MV-4-11 (cell line): ENCODE measurements around the gene ZMYND8.

Experiments used
- DNase-seq: peaks from one replicate; lab custom pipeline; 2025; lab: John Stamatoyannopoulos, UW

Gene ZMYND8

DNA sequence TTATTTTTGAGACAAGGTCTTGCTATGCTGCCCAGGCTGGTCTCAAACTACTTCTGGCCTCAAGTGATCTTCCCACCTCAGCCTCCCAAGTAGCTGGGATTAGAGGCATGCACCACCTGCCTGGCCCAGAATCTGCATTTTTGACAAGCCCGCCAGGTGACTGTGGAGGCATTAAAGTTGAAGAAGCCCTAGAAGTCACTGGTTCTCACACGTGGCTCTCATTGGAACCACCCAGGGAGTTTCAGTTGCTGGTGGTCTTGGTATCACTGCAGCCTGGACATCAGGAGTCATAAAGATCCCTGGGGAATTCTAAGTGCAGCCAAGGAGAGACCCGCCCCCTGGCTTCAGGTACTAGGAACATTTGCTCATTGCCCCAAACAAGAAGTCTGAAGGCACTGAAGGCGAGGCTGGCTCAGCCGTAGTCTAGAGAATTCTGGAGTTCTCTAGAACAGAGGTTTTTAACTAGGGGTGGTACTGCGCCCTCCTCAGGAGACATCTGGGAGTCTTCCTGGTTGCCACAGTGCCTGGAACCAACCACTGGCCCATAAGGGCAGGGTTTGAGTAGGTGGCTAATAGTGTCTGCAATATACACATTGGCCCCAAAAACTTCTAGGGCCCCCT lies 182.8 kb downstream of the ZMYND8 start:
- no peak for DNase-seq

GRCh38 chr20:47172579-47172978 lies 183.9 kb downstream of the ZMYND8 start:
- DNase-seq = no peak

- DNase-seq = no peak
These were observed 188.7 kb downstream of the ZMYND8 start for GRCh38 chr20:47167846-47168245.

- no peak for DNase-seq
These were observed 191.1 kb downstream of the ZMYND8 start for GRCh38 chr20:47165376-47165865.

DNA sequence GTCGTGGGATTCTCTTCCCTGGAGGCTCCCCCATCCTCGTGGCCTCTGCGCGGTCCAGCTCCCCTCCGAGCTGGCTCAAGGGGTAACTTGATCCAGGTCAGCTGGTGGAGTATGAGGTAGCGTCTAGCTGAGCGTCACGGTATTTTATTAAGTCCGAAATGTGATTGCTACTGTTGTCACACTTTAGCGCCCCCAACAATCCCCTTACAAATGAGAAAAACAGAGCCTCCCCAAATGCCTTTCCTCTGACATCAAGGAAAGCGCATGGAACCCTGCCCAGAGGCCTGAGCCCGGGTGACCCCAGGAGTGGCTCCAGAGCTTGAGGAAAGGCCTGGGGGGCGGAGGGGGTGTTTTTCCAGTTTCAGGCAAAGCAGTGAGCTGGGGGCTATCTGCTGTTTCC lies 192.4 kb downstream of the ZMYND8 start:
- no peak for DNase-seq

DNA sequence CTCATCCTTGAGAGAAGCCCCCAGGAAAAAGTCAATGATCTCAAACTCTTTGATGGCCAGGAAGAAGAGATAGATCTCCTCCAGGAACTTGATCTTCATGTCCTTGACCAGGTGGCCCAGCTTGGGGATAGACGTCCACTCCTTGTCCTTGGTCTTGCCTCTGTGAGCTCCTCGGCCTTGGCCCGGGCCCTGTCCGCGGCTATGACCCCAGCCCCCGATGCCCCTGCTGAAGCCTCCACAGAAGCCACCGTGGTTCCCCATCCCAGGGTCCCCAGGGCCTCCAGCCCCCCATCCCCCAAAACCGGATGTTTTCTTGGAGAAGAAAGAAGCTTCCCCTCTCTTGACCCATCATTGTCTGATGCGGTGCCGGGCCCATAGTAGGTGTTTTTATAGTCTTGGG lies 195.1 kb downstream of the ZMYND8 start:
- DNase-seq = no peak

GRCh38 chr20:47160992-47161391 lies 195.5 kb downstream of the ZMYND8 start:
- DNase-seq = no peak

DNA sequence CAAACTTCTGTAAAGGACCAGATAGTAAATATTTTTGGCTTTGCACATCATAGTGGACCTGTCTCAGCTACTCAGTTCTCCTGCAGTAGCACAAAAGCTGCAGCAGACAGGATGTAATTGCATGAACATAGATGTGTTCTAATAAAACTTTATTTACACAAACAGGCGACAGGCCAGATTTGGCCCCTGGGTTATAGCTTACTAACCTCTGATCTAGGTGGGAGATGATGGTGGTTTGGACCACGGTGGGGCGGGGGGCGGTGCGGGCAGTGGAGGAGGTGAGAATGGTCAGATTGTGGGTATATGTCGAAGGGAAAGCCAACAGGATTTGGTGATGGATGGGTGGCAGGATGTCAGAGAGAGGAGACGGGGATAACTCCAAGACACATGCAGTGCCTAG lies 196.3 kb downstream of the ZMYND8 start:
- DNase-seq = no peak
